22Rv1 (cell line): Measurements from ENCODE around the gene RETREG1.

Experiments used
- ZFX ChIP-seq: fragments of 450-650 bp; IDR thresholded peaks from 2 replicates; pipeline ENCODE4 v1.6.1; 2017; ENCODE audit warnings: antibody characterized with exemption, borderline replicate concordance
- TF ChIP-seq, protein P1 (sequence below): fragments of 450-650 bp; IDR thresholded peaks from 2 replicates; pipeline ENCODE4 v1.5.1; 2017; ENCODE audit warnings: mild to moderate bottlenecking

DNA sequence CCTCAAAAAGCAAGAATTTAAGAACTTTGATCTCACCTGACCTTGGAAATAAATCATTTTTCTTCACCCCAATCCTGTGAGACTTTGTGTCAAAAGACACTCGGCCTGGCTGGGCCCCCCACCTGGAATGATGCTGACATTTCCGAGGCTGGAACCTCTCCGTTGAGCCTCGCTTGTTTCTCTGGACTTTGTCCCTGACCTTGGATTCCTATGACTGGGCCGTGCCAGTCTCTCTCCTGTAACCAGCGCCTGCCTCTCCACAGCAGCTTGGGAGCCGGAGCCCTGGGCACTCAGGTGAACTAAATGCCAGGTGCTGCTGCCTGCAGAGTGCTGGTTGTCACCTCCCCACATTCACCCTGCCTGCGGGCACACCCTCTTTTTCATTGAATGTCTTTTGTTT is 62.7 kb downstream of the RETREG1 start:
- TF ChIP-seq, protein P1, sequence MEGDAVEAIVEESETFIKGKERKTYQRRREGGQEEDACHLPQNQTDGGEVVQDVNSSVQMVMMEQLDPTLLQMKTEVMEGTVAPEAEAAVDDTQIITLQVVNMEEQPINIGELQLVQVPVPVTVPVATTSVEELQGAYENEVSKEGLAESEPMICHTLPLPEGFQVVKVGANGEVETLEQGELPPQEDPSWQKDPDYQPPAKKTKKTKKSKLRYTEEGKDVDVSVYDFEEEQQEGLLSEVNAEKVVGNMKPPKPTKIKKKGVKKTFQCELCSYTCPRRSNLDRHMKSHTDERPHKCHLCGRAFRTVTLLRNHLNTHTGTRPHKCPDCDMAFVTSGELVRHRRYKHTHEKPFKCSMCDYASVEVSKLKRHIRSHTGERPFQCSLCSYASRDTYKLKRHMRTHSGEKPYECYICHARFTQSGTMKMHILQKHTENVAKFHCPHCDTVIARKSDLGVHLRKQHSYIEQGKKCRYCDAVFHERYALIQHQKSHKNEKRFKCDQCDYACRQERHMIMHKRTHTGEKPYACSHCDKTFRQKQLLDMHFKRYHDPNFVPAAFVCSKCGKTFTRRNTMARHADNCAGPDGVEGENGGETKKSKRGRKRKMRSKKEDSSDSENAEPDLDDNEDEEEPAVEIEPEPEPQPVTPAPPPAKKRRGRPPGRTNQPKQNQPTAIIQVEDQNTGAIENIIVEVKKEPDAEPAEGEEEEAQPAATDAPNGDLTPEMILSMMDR = no peak
- no peak for TF ChIP-seq ZFX
